ENCODE results near the gene PHF14. TPM values are rescaled to one million over a fixed set of nuclear protein-coding genes. Genes with fewer than 3 reads are reported as not detected.

Gene PHF14
- total RNA-seq, 4 donors from 2014 or later = 23.9 to 72.7 (median 27.5) TPM

DNA sequence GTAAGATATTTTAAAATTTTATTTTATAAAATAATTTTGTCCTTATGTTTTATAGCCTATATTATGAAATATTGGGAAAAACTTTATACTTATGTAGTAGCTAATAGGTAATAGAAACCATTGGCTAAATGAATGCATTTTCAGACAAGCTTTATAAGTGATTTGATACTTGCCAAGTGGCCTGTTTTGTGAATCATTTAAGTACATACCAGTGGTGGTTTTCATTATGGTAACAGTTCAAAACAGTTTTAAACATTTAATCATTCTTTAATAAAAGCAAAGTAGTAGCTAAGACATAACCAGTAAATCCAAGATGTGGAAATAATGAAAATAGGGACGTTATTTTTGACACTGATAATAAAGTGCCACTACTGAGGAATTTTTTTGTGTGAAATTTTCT lies 182.2 kb downstream of the PHF14 start:
- no peak overlapping the region for H3K27ac ChIP-seq
- TF ChIP-seq, protein P1, sequence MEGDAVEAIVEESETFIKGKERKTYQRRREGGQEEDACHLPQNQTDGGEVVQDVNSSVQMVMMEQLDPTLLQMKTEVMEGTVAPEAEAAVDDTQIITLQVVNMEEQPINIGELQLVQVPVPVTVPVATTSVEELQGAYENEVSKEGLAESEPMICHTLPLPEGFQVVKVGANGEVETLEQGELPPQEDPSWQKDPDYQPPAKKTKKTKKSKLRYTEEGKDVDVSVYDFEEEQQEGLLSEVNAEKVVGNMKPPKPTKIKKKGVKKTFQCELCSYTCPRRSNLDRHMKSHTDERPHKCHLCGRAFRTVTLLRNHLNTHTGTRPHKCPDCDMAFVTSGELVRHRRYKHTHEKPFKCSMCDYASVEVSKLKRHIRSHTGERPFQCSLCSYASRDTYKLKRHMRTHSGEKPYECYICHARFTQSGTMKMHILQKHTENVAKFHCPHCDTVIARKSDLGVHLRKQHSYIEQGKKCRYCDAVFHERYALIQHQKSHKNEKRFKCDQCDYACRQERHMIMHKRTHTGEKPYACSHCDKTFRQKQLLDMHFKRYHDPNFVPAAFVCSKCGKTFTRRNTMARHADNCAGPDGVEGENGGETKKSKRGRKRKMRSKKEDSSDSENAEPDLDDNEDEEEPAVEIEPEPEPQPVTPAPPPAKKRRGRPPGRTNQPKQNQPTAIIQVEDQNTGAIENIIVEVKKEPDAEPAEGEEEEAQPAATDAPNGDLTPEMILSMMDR (IDR thresholded peaks at IDR 0.05) = no peak
- H3K4me1 ChIP-seq = no peaks in the 10 kb centered on the region
- WGBS = 62% methylated on average over 1 of the region's 1 CpG
- no peak for DNase-seq (ENCODE audit: low spot score in 2 of 2)
- no peaks in the 10 kb centered on the region for H3K27me3 ChIP-seq
- H3K4me3 ChIP-seq = no peak overlapping the region
- no peaks in the 10 kb centered on the region for H3K9me3 ChIP-seq
- H3K36me3 ChIP-seq = no peaks in the 10 kb centered on the region

DNA sequence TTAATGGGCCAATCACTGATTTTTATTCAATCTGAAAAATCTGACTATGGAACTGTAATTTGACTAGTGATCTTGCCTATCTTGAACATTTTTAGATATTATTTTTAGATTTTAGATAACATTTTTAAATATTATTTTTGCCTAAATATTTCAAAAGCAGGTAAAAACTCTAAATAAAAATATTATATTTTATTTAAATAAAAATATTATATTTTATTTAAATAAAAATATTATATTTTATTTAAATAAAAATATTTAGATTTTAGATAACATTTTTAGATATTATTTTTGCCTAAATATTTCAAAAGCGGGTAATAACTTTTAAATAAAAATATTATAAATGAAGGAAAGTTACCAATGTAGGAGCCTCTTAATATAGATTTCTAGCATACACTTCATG lies 187.8 kb downstream of the PHF14 start:
- 100% methylated on average over 1 of the region's 1 CpG for WGBS
- DNase-seq (ENCODE audit: low spot score in 2 of 2) = no peak
- no peak overlapping the region for H3K27ac ChIP-seq
- no peaks in the 10 kb centered on the region for H3K4me1 ChIP-seq
- H3K27me3 ChIP-seq = no peaks in the 10 kb centered on the region
- no peak overlapping the region for H3K4me3 ChIP-seq
- no peaks in the 10 kb centered on the region for H3K36me3 ChIP-seq
- TF ChIP-seq POLR2AphosphoS5 (IDR thresholded peaks at IDR 0.05) = no peak
- TF ChIP-seq, protein P1 (IDR thresholded peaks at IDR 0.05) = no peak
- no peak for TF ChIP-seq POLR2A (IDR thresholded peaks at IDR 0.05)
- TF ChIP-seq EP300 (IDR thresholded peaks at IDR 0.05) = no peak
- no peaks in the 10 kb centered on the region for H3K9me3 ChIP-seq

DNA sequence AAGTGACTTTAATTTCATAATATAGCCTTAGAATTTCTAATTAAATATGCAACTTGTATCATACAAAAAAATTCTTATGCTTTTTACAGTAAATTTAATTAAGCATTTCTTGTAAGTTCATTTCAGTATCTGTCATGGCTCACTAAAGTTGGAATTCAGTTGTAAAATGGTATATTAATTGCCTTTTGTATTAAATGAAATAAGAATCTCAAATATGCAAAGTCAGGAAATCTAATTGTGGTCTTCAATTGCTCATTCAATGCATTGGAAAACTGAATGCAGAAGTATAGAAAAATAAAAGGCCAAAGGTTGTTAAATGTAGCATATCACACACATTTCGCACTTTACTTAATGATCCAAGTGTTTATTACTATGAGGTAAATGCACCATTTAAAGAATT lies 189.5 kb downstream of the PHF14 start:
- Histone ChIP-seq H3K27ac (no peak overlapping the region), H3K4me1 (no peaks in the 10 kb centered on the region), H3K36me3 (no peaks in the 10 kb centered on the region), H3K9me3 (no peaks in the 10 kb centered on the region), H3K27me3 (no peaks in the 10 kb centered on the region), H3K4me3 (no peak overlapping the region)
- TF ChIP-seq EP300 (IDR thresholded peaks at IDR 0.05) = no peak
- TF ChIP-seq POLR2AphosphoS5 (IDR thresholded peaks at IDR 0.05) = no peak
- no peak for TF ChIP-seq POLR2A (IDR thresholded peaks at IDR 0.05)
- TF ChIP-seq, protein P1 (IDR thresholded peaks at IDR 0.05) = no peak
- no peak for DNase-seq (ENCODE audit: low spot score in 2 of 2)
- 91% methylated on average over 1 of the region's 1 CpG for WGBS

DNA sequence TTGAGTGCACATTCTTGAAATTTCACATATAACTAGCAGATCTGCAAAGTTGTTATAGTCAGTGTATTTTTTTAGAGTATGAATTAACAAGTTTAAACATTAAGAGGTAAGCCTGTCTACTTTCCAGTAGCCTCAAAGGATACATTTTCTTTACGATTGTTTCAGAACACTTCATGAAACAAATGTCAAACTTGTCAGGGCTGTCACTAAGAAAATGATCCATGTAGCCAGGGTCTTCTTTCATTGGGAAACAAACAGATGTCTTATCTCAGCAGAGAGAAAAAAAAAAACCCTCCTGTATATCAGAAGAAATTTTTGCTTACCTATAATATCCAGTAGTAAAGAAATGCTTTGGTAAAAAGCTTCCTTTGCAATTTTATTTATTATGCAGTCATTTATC lies 192.4 kb downstream of the PHF14 start:
- Histone ChIP-seq H3K27ac (no peak overlapping the region), H3K36me3 (no peaks in the 10 kb centered on the region), H3K4me1 (peaks cover 5% of the 10 kb centered on the region), H3K9me3 (no peaks in the 10 kb centered on the region), H3K4me3 (no peak overlapping the region), H3K27me3 (no peaks in the 10 kb centered on the region)
- DNase-seq (ENCODE audit: low spot score in 2 of 2) = no peak
- TF ChIP-seq POLR2AphosphoS5 (IDR thresholded peaks at IDR 0.05) (no peak), EP300 (IDR thresholded peaks at IDR 0.05) (no peak), POLR2A (IDR thresholded peaks at IDR 0.05) (no peak)
- TF ChIP-seq, protein P1 (IDR thresholded peaks at IDR 0.05) = no peak
- 89% methylated on average over 1 of the region's 1 CpG for WGBS

DNA sequence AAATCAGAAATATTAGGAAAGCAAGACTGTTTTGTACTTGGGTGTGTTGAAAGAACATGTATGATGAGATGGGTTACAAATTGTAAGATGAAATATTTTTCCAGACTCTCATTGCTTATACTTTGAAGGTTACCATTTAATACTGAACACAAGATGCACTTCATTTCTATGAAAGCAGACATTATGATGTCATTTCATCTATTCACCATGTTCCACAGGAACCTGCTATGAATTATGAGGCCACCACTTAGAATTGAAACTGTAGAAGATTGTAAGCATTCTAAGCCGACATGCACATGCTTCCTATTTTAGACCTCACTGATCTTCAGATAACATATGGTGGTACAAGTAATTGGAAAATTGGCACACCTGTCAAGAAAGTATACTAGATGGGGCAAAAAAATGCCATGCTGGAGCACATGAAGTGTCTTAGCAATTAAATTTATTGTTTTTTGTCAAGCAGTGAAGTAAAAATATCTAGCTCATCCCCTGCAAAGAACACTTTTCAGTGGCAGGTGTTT lies 195.0 kb downstream of the PHF14 start:
- H3K27ac ChIP-seq = no peak overlapping the region
- TF ChIP-seq EP300 (IDR thresholded peaks at IDR 0.05) (no peak), POLR2A (IDR thresholded peaks at IDR 0.05) (no peak)
- peaks cover 5% of the 10 kb centered on the region for H3K4me1 ChIP-seq
- H3K27me3 ChIP-seq = no peaks in the 10 kb centered on the region
- 53% methylated on average over 1 of the region's 1 CpG for WGBS
- no peak overlapping the region for H3K4me3 ChIP-seq
- H3K9me3 ChIP-seq = no peaks in the 10 kb centered on the region
- DNase-seq (ENCODE audit: low spot score in 2 of 2) = no peak
- no peaks in the 10 kb centered on the region for H3K36me3 ChIP-seq

DNA sequence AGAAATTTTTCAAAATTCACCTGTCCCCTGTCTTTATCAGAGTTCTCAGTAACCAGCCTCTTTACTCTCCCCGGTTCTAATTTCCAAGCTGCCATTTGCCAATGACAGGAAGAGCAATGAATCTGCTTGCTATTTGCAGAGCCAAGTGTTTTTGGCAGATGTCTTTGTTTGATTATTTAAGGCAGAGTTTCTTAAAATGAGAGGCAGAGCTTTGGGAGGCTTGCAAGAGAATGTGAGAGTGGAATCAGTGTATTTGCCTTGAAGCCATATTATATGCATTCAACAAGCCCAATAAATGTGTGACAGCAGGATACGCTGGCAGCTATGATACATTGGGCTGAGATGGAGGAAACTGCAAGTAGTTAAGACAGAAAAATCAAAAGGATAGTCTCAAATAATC lies 196.5 kb downstream of the PHF14 start:
- Histone ChIP-seq H3K9me3 (no peaks in the 10 kb centered on the region), H3K4me1 (peaks cover 5% of the 10 kb centered on the region), H3K27me3 (no peaks in the 10 kb centered on the region), H3K4me3 (no peak overlapping the region), H3K36me3 (no peaks in the 10 kb centered on the region), H3K27ac (no peak overlapping the region)
- TF ChIP-seq POLR2A (IDR thresholded peaks at IDR 0.05) (no peak), POLR2AphosphoS5 (IDR thresholded peaks at IDR 0.05) (no peak), EP300 (IDR thresholded peaks at IDR 0.05) (no peak)
- TF ChIP-seq, protein P1 (IDR thresholded peaks at IDR 0.05) = no peak
- 29% methylated on average over 2 of the region's 2 CpGs for WGBS
- no peak for DNase-seq (ENCODE audit: low spot score in 2 of 2)
